ENCODE data around the gene TBC1D10A.

Gene TBC1D10A

DNA sequence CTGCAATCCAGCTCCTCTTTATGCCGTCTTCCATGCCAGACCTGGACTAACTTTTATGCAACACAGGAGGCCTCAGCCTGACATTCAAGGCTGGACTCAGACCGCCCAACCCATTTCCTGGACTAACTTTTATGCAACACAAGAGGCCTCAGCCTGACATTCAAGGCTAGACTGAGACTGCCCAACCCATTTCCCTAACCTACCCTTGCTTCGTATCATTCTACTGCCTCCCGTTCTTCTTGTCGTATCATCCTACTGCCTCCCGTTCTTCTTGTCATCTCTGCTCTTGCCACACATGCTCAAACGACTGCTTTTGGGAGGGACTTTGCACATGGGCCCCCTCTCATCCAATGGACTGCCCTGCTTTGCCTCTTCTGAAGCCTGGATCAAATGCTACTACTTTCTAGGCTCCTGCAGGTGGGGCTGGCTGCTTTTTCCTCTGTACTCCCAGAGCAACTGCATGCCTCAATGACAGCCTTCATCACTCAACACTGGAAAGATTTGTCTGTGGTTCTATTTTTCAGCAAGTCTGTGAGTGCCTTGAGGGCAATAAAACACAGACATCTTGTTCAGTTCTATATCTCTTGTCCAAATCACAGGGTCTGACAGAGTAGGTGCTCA is 7.8 kb downstream of the TBC1D10A start:
- DNase-seq: no peak

DNA sequence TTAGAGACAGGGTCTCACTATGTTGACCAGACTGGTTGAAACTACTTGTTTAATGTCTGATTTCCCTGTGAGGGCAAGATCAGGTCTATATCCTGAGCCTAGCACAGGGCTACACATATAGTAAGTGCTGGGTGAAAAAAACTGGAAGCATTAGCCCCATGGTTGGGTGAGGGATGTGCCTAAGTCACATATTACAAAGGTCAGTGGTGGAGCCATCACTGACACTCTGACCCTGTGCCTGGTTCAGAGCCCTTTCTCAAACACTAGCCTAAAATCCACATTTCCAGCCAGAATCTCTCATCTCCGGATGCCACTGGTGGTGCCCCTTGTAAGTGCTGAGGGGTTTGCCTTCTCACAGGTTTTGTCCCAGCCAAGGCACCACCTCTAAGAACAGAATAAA is 9.0 kb downstream of the TBC1D10A start:
- no peak for DNase-seq

DNA sequence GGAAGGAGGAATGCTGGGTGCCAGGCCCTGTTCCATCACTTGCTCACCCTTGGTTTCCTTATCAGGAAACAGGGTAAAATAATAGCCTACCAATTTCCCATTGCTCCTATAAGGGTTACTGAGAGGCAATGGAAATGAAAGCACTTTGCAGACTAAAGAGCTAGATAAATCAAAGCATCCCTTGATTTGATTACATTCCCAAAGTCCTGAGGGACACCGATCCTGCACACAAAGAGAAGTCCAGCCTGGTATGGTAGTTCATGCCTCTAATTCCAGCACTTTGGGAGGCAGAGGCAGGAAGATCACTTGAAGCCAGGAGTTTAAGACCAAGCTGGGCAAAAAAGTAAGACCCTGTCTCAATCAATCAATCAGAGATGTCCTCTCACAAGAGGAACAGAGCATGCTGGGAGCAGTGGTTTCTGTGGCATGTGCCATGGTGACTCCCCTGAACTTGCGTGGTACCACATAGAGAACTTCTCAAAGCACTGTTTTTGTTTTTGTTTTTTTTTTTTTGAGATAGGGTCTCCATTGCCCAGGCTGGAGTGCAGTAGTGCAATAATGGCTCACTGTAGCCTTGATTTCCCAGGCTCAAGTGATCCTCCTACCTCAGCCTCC is 10.7 kb downstream of the TBC1D10A start:
- DNase-seq: no peak

DNA sequence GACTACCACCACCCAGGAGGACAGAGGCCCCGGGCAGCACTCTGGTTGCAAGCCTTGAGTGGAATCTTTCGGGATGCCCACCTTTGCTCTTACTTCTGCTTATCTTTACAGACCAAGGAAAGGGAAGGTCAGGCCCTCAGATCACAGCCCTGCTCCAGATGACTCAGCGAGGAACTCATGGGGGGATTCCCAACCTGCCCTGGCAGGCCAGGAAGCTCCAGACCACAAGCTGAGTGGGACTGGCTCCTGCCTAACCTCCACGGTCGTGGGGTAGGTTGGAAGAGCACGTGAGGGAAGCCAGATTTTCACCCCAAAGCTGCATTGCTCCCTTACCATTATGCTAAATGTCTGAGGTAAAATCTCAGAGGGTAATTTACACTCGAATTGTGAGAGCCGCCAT is 11.8 kb downstream of the TBC1D10A start:
- peak; percentile 60 to 67 for DNase-seq

DNA sequence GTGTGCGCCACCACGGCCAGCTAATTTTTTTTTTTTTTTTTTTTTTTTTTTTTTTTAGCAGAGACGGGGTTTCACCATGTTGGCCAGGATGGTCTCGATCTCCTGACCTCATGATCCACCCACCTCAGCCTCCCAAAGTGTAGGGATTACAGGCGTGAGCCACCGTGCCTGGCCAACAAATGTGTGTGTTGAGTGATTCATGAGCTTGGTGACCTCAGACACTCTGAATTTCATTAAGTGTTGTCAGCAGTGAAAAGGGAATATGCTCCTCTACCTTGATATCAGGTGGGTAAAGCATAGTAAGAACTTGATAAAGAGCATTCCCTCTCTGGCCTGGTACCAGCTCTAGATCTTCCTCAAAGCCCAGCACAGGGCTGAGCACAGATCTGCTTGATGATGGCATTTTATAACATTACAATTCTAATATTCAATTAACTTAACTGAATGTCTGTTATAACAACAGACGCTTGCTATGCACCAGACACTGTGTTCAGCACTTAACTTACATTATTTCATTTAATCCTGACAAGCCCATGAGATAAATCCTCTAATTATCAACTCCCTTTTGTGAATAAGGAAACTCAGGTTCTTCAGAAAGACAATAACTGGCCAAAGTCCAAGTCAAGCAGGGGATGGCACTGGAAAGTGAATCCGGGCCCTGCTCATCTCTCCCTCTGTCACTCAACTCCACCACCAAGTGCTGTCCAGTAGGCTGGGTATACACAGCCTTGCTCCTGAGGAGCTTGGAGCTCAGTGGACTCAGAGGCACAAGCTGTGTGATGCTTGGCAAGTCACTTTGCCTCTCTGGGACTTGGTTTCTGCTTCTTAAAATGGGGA is 13.0 kb downstream of the TBC1D10A start:
- no peak for DNase-seq

DNA sequence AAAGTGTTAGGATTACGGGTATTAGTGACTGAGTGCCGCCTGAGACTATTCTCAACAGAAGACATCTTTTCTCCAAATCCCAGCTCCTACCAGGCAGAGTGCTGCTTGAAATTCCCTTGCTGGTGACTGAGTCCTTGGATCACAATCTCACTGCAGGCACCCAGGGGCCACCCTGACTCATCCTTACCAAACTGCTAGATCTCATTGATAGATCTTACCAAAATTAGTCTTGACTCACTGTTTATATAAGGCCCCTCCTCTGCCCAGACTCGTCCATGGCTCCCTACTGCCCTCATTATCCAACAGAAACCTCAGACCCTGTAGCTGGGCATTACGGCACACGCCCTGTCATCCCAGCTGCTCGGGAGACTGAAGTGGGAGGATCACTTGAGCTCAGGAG is 14.7 kb downstream of the TBC1D10A start:
- no peak for DNase-seq

DNA sequence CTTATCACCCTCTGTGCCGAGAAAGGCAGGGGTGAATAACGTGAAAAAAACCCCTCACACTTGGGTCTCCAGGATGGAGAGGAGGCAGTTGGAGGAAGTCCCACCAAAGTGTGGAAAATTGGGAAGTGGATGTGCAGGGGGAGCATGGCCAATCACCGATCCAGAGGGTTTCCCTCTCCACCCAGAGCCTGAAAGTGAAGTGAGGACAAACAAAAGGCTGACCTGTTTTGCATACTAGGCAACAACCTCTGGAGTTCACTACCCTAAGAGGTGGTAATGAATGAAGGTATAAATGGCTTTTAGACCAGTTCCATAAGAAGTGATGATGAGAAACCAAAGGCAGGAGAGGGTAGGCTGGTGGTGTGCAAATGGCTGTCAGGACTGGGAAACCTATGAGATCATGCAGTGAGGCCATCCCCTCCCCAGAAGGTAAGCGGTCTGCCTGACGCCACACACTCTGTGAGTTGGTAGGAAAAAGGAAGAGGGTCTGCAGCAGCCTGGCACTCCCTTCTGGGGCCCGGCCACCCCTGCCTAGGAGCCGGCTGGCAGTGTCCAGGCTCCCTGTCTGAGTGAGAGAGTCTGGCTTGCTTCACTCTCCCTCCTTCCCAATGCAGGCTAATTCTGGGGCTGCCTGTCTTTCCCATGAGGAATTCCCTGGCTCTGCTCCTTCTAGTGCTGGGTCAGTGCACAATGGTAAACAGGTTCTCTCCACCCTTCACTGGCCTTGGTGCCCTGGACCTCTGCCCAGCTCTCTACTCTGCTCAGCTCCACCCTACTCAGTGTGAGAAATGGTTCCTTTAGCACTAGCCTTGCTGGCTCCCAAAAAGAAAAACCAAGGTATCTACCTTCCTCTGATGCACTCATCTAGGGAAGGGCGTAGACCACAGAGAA is 15.6 kb downstream of the TBC1D10A start:
- no peak for DNase-seq

DNA sequence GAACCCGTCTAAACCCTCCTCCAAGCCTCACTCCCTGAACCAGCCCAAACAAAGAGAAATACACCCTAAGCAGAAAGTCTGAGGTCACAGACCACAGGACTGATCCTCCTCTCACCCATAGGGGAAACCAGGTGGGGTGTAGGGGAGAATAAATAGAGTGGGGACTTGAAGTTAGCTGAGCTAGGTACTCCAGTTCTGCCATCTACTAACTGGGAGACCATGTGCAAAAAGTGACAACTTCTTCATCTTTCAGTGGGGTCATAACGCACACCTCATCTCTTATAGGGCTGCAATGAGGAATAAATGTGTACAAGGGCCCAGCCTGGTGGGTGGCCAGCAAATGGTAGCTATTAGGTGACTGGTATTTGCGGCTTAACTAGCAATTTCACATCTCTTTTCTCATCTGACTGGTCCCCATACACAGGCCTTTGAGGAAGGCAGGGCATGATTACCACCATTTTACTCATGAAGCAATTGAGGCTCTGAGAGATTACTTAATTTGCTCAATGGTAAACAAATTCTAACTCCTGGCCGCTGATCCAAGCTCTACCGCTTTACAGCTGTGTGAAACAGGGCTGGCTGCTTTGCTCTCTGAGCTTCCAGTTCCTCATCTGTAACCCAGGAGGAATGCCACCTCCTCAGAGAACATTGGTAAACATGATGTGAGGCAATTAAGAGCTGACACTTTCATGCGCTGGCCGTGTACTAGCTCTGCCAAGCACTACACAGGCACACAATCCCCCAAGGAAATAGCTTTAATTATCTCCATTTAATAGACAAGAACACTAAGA is 16.6 kb downstream of the TBC1D10A start:
- DNase-seq: no peak

DNA sequence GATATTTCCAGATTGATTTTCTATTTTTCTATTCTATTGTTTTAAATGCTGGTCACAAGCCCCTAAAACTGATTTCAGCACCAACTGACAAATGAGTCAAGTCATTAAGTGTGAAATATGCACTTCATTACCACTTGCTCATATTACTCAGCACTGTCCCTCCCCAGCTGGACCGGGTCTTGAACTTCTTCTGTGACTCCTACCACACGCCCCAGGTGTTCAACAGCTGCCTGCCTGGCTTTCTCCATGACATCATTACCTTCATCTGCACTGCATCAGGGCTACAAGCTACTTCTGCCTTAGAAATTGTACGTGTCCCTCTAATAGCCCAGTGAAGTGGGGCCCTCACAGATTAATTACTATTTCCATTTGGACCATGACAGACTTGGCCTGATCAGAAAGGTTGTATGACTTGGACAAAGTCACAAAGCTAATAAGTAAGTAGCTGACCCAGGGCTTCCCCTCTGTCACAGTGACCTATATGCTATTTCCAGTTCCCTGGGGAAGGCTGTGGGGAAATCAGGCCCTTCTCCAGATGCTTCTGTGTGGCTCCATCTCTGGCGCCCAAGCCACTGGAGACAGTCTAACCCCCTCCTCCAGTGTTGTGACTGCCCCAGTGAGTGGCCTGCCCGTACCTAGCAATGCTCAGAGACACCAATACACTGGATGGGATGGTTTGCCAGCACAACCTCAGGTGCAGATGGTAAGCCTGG is 18.1 kb downstream of the TBC1D10A start:
- DNase-seq: no peak

DNA sequence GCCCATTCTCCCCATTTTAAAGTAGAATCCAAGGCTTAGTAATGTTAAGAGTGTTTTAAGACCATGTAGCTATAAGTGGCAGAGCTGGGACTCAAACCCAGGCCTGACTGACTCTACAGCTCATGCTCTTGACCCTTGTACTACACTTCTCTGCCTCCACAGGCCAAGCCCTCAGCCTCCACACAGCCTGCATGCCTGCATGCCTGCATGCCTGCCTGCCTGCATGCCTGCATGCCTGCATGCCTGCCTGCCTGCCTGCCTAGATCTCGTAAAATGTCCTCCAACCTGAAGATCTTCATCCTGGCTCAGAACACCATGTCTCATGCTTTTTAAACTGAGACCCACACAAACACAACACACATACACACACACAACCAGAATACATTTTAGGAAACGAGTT is 18.6 kb downstream of the TBC1D10A start:
- no peak for DNase-seq

DNA sequence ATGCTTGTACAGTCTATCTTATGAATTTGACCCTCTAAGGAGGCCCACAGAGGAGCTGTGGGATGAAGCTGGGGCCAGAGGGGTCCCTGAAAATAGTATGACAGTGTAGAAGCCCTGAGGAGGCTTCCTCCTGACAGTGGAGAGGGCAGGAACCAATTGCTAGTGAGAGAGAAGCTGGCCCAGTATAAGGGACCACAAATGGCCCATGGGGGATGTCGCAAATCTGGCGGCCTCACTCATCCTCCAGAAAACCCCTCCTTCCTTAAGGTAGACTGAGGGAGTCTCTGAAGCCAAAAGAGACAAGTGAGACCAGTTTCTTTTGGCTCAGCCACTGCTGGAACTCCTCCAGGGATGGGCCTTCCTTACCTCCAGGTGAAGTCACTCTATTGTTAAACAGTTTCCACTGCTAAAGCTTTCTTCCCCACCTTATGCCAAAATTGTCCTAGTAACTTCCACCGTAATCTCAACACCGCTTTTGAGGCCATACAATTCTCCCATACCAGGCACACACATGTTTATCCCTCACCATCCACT is 19.6 kb downstream of the TBC1D10A start:
- DNase-seq: no peak

DNA sequence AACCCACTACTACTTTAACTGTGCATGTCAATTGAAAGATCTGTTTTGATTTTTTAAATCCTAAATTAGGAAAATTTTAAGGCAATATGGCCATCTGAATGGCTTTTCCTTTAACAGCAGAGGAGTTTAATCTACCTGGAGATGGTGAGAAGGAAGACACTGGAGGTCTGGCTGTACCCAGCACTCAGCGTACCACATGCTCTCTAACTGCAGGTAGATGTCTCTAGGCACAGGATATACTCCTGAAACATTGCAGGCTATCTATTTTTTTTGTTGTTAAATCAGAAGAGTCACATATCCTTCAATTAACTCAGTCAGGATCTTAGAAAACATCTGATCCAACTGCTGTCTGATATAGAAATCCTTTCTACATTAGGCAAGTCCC is 20.1 kb downstream of the TBC1D10A start:
- DNase-seq: no peak

DNA sequence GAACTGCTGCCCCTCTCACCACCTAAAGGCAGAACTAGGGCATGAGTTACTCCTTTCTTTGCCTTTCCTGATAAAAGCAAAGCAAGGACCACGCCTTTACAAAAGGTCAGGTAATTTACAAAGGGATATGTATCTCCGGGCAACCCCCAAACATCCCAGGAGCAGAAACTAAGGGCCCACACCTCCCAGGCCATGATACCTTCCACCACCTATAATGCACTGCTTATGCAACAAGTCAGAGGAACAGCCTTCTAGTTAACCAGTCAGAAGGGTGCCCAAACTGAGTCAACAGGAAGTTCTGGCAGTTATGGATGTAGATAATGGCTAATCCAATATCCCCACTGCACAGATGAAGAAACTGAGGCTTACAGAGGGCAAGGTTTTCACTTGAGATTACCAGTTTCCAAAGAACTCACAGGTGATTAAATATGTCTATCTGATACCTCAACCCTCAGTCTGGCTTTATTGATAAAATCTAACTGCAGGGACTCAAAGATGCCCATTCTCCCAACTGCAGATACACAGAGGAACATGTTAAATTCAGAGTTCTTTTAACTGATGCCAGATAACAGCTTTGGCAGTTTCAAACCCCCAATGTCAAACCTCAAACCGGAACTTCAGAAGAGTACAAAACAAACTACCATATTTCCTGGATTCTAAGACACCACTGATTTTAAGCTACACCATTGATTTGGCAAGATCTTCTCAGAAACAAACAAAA is 20.7 kb downstream of the TBC1D10A start:
- DNase-seq: no peak

DNA sequence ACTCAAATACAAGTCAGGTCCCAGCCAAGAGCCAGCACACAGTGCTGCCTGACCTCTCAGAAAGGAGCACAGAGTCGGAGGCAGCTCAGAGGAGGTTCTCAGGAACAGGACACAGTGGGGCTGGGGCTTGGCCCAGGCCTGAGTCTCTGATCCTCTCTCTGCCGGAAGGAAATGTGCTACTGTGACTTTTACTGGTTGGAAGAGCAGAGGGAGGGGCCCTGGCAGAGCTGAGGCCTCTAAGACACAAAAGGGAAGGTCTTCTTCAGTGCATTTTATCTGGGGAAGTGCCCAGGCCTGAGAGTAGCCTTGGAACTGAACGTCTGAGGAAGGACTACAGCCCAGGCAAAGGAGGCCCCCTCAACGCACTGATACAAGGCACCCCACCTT is 21.2 kb downstream of the TBC1D10A start:
- peak; percentile 56 to 63 for DNase-seq

DNA sequence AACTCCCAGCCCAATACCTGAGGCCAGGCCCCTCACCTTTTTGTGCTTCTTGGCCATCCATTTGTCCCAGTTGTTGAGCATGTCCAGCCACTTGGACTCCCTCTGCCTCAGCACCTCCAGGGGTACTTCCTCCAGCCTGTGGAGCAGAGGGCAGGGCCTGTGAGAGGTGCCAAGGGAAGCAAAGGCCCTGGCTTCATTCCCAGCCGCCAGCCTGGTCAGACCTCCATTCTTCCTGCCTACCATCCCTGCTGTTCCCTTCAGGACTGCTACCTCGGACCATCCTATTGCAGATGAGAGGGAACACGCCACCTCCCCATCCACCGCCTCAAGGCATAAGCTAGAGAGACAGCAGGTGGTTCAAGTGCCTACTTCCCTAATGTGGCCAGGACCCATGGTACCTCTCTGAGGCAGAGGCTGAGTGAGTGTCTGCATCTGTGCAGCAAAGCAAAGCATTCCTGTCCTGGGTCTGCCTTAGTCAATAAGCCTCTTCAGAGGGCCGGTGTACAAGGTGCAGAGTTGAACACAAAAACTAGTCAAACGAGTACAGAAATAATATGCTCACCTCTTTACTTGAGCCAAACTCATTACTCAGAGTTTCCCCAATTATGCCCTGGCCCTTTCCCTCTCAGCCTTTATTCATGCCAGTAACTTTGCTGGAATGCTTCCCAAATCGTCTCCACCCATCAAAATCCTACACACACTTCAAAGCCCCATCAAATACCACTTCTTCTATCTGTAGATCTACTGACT is 22.1 kb downstream of the TBC1D10A start:
- DNase-seq: no peak

DNA sequence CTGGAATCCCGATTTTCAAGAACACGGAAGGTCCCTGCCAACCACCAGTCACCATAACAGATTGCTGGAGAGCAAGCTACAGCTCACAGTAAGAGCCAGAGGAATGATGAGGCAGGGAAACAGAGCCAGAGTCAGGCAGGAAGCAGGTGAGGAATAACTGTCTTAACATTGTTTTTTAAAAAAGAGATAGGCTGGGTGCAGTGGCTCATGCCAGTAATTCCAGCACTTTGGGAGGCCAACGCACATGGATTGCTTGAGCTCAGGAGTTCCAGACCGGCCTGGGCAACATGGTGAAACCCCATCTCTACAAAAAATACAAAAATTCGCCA is 24.0 kb downstream of the TBC1D10A start:
- DNase-seq: no peak

DNA sequence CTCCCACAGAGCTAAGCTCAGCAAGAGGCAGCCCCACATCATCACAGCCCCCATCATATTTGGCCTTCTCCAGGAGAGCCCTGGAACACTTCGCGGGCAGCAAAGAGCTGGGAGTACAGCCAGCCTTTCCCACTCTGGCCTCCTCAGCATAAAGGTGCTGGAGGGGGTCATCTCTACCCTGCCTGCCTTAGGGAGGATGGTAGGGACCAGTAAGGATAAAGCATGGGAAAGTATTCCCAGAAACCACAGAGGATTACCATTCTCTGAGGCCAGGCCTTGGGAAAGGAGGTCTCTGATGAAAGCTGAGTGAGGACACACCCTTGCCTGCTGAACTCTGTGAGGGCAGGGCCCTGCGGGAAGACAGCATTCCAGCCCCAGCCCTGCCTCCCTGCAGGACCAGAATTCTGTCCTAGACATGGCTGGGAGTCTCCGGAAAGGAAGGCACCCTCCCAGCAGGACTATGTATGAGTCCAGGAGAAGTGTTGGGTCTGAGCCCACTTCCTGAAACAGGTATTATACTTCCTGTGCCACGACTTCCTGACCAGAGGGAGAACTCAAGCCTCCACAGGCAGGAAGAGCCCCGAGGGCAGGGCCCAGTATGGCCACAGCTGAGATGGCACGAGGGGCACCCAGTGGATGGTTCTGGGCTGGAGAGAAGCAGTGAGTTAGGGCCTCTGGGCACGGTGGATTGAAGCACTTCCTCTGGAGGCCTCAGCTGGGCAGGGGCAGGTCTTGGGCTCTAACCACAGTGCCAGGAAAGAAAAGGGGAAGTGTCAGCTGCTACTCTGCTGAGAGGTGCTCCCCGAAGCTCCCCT is 24.5 kb downstream of the TBC1D10A start:
- DNase-seq: no peak

DNA sequence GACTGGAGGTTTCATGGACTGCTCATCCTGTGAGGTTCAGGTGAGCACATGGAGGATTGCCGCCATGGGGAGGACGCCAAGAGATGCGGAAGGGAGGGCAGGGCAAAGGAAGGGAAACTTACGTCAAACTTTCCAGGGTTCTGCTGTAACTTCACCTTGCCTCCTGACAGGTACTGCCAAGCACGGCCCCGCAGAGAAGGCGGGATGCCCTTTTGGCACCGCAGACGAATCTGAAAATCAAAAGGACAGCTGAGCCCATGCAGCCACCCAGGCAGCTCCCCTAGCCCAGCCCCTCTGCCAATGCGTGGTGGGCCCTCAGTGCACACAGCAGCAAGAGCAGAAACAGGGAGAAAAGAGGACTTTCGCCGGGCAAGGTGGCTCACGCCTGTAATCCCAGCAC is 27.4 kb downstream of the TBC1D10A start:
- DNase-seq: no peak

Measured in activated T-cell treated with anti-CD3 and anti-CD28 coated beads, Interleukin-2, amount 50 U/mL, for 48 hours (primary cell).